Urinary bladder (tissue), 4 donors: Measurements from ENCODE around the gene ARHGDIB. TPM values are rescaled to one million over a fixed set of nuclear protein-coding genes. Genes with fewer than 3 reads are reported as not detected.
A peak's percentile ranks its signal among the peaks of the same experiment; 100 is the strongest.

Experiments
- DNase-seq: peaks from one replicate; pipeline ENCODE4 v3.0.0-alpha.2; 2015; ENCODE audit errors: extremely low spot score
- H3K27ac ChIP-seq: one replicate; pipeline ENCODE4 v1.5.1; 2013; ENCODE audit warnings: low read depth, mild to moderate bottlenecking, moderate library complexity
- H3K36me3 ChIP-seq: one replicate; pipeline ENCODE4 v1.6.1; 2013; ENCODE audit warnings: mild to moderate bottlenecking, moderate library complexity; ENCODE audit not compliant: insufficient read depth
- H3K4me1 ChIP-seq: one replicate; pipeline ENCODE4 v1.6.1; 2013; ENCODE audit warnings: mild to moderate bottlenecking, moderate library complexity; ENCODE audit not compliant: insufficient read depth
- H3K4me3 ChIP-seq: one replicate; pipeline ENCODE4 v1.5.1; 2013; ENCODE audit warnings: low read depth, low read length
- WGBS: extraction: QIAGEN DNeasy Blood & Tissue Kit; methylation state at CpG from one replicate; pipeline ENCODE4 v1.1.7; 2013; 5-methylcytosine and 5-hydroxymethylcytosine counted together
- polyA plus RNA-seq: library from polyadenylated mRNA; stranded (reverse); fragments of 200-250 nt; gene quantifications from one replicate; pipeline ENCODE4 v1.2.3, GENCODE V29; 2013
- total RNA-seq: library from RNA; depleted of rRNA; stranded (reverse); fragments of >200 nt; gene quantifications from one replicate; pipeline ENCODE4 v1.2.3, GENCODE V29; 2014
- donor health status: healthy with polysubstance abuse.
- donor health status: healthy.

The ARHGDIB gene
- total and polyA plus RNA-seq, 2 donors = 56.6 to 127 TPM

DNA sequence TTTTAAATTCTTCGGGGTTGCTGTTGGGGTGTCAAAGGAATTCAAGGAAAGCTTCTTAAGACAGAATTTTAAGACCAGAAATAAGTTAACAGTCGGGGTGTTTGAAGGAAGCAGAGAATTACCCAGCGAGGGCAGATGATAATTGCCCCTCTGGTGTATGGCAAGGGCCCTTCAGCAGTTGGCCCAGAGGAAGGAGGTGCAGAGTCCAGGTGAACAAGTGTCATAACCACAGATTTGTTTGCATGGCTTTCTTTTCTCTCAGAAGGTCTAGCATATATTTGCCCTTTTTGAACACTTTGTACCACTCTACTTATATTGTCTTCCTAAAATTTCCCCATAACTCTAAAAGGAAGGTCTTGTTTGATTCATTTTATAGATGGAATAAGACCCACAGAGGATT is 13.2 kb upstream of the ARHGDIB start:
- Histone ChIP-seq H3K4me1 (no peaks in the 10 kb centered on the region), H3K4me3 (no peak overlapping the region), H3K36me3 (no peaks in the 10 kb centered on the region), H3K27ac (no peak overlapping the region)
- 97% methylated on average over 3 of the region's 3 CpGs for WGBS
- DNase-seq = no peak

DNA sequence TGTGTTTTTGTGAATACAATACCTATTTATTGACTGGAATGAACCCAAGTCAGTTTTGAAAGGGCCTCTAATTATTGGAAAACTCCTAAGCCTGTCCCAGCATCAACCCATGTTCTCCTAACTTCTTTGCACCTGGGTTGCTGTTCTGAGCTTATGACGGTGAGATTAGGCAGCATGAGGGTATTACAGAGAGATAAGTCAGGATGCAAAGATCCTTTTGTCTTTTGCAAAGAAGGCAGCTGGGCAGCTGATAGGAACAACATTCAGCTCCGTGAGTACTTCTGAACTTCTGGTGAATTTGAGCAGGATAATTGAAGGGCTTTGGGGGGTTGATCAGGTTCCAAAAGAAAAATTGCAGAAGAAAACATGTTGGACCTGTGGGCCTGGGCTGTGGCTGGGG is 11.4 kb upstream of the ARHGDIB start, which contains the start of gene PDE6H:
TSS of gene PDE6H (plus strand) at position 227 of the 400 bp plus-strand sequence. CDS start 4,971 bp downstream, outside the sequence.
- Histone ChIP-seq H3K4me3 (no peak within 1 kb of the TSS), H3K27ac (no peak within 1 kb of the TSS), H3K4me1 (no peaks in the 10 kb centered on the region), H3K36me3 (no peaks in the 10 kb centered on the region)
- WGBS = 89% methylated on average over 2 of the region's 2 CpGs
- no peak for DNase-seq

DNA sequence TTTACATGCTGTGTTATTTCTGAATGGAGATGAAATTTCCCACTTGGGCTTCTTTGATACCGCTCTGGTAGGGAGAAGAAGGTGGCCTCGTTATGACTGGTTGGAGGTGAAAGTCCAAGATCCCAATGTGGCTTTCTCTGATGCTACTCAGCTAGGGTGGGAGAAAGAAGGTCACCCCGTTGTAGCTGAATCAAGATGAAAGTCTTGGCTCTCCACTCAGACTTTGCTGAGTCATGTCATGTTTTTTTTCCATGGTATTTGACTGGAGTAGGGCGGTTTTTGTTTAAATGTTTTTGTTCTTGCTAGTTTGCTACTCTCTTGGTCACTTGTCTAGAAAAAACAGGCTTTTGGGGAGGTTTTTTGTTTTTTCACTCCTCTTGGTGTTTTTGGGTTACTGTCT is 9.1 kb upstream of the ARHGDIB start:
- no peak for DNase-seq
- 84% methylated on average over 4 of the region's 4 CpGs for WGBS
- no peak overlapping the region for H3K27ac ChIP-seq
- H3K4me3 ChIP-seq = no peak overlapping the region
- no peaks in the 10 kb centered on the region for H3K36me3 ChIP-seq
- H3K4me1 ChIP-seq = no peaks in the 10 kb centered on the region

DNA sequence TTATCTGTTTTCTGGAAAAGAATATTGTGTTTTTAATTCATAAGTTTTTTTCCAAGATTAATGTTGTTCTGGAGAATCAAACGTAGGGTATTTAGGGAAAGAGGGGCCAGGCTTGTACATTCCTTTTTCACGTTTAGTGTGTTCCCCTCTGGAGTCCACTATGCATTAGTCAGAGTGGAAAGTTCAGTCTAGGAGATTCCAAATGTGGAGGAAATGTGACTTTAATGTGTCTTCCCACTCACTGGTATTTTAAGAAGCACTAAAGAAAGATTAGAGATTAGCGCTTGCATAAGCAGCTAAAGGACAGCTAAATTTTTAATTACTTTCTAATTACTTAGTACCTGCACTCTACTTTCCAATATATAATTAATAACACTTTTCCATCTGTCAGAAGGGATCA is 7.1 kb upstream of the ARHGDIB start:
- Histone ChIP-seq H3K4me1 (no peaks in the 10 kb centered on the region), H3K36me3 (no peaks in the 10 kb centered on the region), H3K4me3 (no peak overlapping the region), H3K27ac (no peak overlapping the region)
- no peak for DNase-seq
- WGBS = 66% methylated on average over 3 of the region's 3 CpGs

DNA sequence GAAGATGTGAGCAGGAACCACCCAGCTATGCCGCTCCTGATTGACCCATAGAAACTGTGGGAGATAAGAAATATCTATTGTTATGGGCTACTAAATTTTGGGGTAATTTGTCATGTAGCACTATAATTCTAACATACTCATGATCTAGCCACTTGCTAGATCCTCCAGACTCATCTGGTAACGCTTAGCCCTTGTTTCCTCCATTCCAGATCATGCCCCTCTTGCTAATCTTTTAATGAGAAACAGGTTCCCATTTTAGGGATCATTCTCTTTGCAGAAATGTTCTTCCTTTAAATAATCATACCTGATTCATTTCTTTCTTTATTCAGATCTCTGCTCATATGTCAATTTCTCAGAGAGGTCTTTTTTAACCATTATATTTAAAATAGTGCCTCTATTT is 3.8 kb upstream of the ARHGDIB start:
- Histone ChIP-seq H3K27ac (no peak overlapping the region), H3K36me3 (no peaks in the 10 kb centered on the region), H3K4me1 (no peaks in the 10 kb centered on the region), H3K4me3 (no peak overlapping the region)
- DNase-seq = no peak
- 93% methylated on average over 2 of the region's 2 CpGs for WGBS

- no peak for DNase-seq
- Histone ChIP-seq H3K4me1 (no peaks in the 10 kb centered on the region), H3K4me3 (no peak overlapping the region), H3K36me3 (no peaks in the 10 kb centered on the region), H3K27ac (no peak overlapping the region)
- 94% methylated on average over 2 of the region's 2 CpGs for WGBS
Observed at GRCh38 chr12:14964406-14964805, 3.0 kb upstream of the ARHGDIB start.

- WGBS = 90% methylated on average over 7 of the region's 7 CpGs
- DNase-seq = no peak
- H3K36me3 ChIP-seq = no peaks in the 10 kb centered on the region
- no peak overlapping the region for H3K4me3 ChIP-seq
- no peaks in the 10 kb centered on the region for H3K4me1 ChIP-seq
- no peak overlapping the region for H3K27ac ChIP-seq
Observed at GRCh38 chr12:14963520-14963919, 2.1 kb upstream of the ARHGDIB start.

GRCh38 chr12:14962797-14963196 is 1.4 kb upstream of the ARHGDIB start:
- WGBS = 93% methylated on average over 3 of the region's 3 CpGs
- H3K4me1 ChIP-seq = no peaks in the 10 kb centered on the region
- DNase-seq = no peak
- H3K27ac ChIP-seq = no peak overlapping the region
- H3K36me3 ChIP-seq = no peaks in the 10 kb centered on the region
- no peak overlapping the region for H3K4me3 ChIP-seq

- no peak overlapping the region for H3K4me3 ChIP-seq
- no peak overlapping the region for H3K27ac ChIP-seq
- no peaks in the 10 kb centered on the region for H3K36me3 ChIP-seq
- 87% methylated on average over 3 of the region's 3 CpGs for WGBS
- H3K4me1 ChIP-seq = no peaks in the 10 kb centered on the region
- DNase-seq = no peak
Observed at GRCh38 chr12:14962153-14962539, 745 bp upstream of the ARHGDIB start.

DNA sequence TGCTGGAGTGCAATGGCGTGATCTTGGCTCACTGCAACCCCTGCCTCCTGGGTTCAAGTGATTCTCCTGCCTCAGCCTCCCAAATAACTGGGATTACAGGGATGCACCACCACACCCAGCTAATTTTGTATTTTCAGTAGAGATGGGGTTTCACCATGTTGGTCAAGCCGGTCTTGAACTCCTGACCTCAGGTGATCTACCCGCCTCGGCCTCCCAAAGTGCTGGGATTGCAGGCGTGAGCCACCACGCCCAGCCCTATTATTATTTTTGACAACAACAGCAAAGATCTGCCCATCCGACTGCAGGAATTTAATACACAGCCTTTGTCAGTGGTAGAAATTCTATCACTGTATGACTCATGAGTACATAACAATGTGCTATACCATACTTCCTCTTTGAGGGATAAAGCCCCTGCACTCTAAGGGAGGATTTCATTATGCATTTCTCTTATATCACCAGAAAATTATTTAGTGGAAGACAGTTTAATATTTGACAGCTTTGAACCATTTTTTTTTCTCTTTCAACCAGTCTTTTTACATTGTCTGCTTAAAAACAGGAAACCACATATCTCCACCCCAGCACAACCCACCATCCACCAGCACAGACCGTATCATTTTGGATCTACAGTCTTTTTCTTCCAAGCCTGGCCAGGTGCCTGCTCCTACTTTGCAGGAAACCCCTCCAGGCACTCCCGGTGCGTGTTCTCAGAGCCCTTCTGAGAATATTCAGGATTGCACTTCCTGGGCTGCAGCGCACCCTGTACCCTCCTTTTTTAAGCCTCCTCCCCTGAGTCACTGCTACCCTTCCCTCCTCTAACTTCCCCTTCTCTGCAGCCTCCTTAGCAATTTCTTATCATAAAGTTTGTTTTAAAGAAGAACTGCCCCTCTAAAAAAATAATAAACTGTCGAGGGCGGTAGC is 594 bp downstream of the ARHGDIB start:
- Histone ChIP-seq H3K4me3 (peak overlapping the region; percentile 41), H3K4me1 (no peaks in the 10 kb centered on the region), H3K27ac (peak overlapping the region; percentile 68), H3K36me3 (no peaks in the 10 kb centered on the region)
- WGBS = 55% methylated on average over 13 of the region's 13 CpGs
- DNase-seq = no peak

GRCh38 chr12:14959916-14960496 is 1.4 kb downstream of the ARHGDIB start:
- Histone ChIP-seq H3K36me3 (no peaks in the 10 kb centered on the region), H3K4me3 (no peak overlapping the region), H3K4me1 (no peaks in the 10 kb centered on the region), H3K27ac (no peak overlapping the region)
- WGBS = 89% methylated on average over 4 of the region's 4 CpGs
- no peak for DNase-seq

DNA sequence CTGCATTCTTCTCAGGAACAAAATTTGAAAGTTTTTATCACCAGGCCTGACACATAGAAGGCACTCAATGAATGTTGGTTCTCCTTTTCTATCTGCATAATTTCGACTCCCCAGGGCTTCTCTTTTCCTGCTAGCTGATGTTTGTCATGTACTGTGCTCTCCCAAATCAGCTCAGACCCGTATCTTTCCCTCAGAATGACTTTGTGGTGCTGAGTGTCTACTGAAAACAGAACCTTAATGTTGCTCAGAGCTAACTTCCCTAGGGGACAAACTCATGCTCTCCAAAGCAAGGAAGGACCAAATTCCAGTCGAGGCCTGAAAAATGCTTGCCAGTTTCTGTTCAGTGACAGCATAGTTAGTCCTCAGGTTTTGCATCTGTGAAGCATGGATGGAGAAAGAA is 1.9 kb downstream of the ARHGDIB start:
- H3K36me3 ChIP-seq = no peaks in the 10 kb centered on the region
- H3K27ac ChIP-seq = no peak overlapping the region
- no peak for DNase-seq
- no peak overlapping the region for H3K4me3 ChIP-seq
- H3K4me1 ChIP-seq = no peaks in the 10 kb centered on the region
- 71% methylated on average over 3 of the region's 3 CpGs for WGBS

DNA sequence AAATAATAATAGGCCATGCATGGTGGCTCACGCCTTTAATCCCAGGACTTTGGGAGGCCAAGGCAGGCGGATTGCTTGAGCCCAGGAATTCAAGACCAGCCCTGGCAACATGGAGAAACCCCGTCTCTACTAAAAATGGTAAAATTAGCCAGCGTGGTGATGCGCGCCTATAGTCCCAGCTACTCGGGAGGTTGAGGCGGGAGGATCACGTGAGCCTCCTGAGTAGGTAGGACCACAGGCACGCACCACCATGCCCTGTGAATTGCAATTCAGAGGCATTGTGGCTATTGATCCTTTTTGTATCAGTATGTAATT is 2.3 kb downstream of the ARHGDIB start:
- Histone ChIP-seq H3K36me3 (no peaks in the 10 kb centered on the region), H3K4me3 (no peak overlapping the region), H3K4me1 (no peaks in the 10 kb centered on the region), H3K27ac (no peak overlapping the region)
- WGBS = 88% methylated on average over 10 of the region's 10 CpGs
- no peak for DNase-seq

- Histone ChIP-seq H3K4me3 (no peak overlapping the region), H3K27ac (no peak overlapping the region), H3K4me1 (no peaks in the 10 kb centered on the region), H3K36me3 (peaks cover under 1% of the 10 kb centered on the region)
- 77% methylated on average over 11 of the region's 11 CpGs for WGBS
- DNase-seq = no peak
Observed at GRCh38 chr12:14958361-14959125, 2.9 kb downstream of the ARHGDIB start.
